PC-9 (cell line): Measurements from ENCODE around the gene BRAF.
"Not testable (repeated sequence)": the region's sequence is repeated elsewhere in the genome, so short reads cannot be mapped to it uniquely, and the experiment has no call there.

ENCODE experiments used
- EZH2 ChIP-seq: fragments of 200-600 bp; sonication (generic); IDR thresholded peaks from 2 replicates; pipeline ENCODE4 v1.8.0; 2017; ENCODE audit warnings: antibody characterized with exemption, low read depth
- TF ChIP-seq, protein P1 (sequence below): fragments of 200-600 bp; sonication (generic); conservative IDR thresholded peaks from 2 replicates; pipeline ENCODE4 v1.6.1; 2017; ENCODE audit warnings: mixed run types, antibody characterized with exemption, mild to moderate bottlenecking, moderate library complexity

DNA sequence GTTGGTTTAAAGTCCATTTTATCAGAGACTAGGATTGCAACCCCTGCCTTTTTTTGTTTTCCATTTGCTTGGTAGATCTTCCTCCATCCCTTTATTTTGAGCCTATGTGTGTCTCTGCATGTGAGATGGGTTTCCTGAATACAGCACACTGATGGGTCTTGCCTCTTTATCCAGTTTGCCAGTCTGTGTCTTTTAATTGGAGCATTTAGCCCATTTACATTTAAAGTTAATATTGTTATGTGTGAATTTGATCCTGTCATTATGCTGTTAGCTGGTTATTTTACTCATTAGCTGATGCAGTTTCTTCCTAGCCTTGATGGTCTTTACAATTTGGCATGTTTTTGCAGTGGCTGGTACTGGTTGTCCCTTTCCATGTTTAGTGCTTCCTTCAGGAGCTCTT, 212.3 kb downstream of the BRAF start:
- not testable (repeated sequence) for TF ChIP-seq EZH2
- TF ChIP-seq, protein P1, sequence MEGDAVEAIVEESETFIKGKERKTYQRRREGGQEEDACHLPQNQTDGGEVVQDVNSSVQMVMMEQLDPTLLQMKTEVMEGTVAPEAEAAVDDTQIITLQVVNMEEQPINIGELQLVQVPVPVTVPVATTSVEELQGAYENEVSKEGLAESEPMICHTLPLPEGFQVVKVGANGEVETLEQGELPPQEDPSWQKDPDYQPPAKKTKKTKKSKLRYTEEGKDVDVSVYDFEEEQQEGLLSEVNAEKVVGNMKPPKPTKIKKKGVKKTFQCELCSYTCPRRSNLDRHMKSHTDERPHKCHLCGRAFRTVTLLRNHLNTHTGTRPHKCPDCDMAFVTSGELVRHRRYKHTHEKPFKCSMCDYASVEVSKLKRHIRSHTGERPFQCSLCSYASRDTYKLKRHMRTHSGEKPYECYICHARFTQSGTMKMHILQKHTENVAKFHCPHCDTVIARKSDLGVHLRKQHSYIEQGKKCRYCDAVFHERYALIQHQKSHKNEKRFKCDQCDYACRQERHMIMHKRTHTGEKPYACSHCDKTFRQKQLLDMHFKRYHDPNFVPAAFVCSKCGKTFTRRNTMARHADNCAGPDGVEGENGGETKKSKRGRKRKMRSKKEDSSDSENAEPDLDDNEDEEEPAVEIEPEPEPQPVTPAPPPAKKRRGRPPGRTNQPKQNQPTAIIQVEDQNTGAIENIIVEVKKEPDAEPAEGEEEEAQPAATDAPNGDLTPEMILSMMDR: not testable (repeated sequence)
